NCI-H1092 (cell line): ENCODE results near the gene ZNF598.

Experiments
- DNase-seq: peaks from one replicate; lab custom pipeline; 2025; lab: John Stamatoyannopoulos, UW

ZNF598 gene

GRCh38 chr16:1990351-1991134, 19.1 kb downstream of the ZNF598 start:
- no peak for DNase-seq

GRCh38 chr16:1990101-1990350, 19.6 kb downstream of the ZNF598 start:
- DNase-seq = no peak

- no peak for DNase-seq
Observed at GRCh38 chr16:1989209-1990100, 20.2 kb downstream of the ZNF598 start, which contains the start of gene SYNGR3. Gene SYNGR3, plus strand, starts transcription at chr16:1989970. Its CDS starts 133 bp downstream, at chr16:1990103.

- DNase-seq = no peak
Observed at GRCh38 chr16:1987198-1987597, 22.4 kb downstream of the ZNF598 start.

- DNase-seq = no peak
Observed at GRCh38 chr16:1985466-1986150, 24.0 kb downstream of the ZNF598 start.

- DNase-seq = no peak
Observed at GRCh38 chr16:1984347-1985225, 25.0 kb downstream of the ZNF598 start.

- peak; percentile 82 for DNase-seq
Observed at GRCh38 chr16:1983544-1984346, 25.9 kb downstream of the ZNF598 start, which contains the start of gene GFER. Gene GFER, plus strand, starts transcription at chr16:1984193. Its CDS starts 26 bp downstream, at chr16:1984219.

GRCh38 chr16:1982991-1983543, 26.6 kb downstream of the ZNF598 start:
- DNase-seq = no peak

GRCh38 chr16:1982013-1982433, 27.6 kb downstream of the ZNF598 start:
- DNase-seq = peak; percentile 41

- DNase-seq = no peak
Observed at GRCh38 chr16:1981398-1981836, 28.2 kb downstream of the ZNF598 start, which contains the start of gene NOXO1. Gene NOXO1, minus strand, starts transcription at chr16:1981469. Its CDS starts 290 bp downstream, at chr16:1981179.

GRCh38 chr16:1980770-1981087, 28.9 kb downstream of the ZNF598 start:
- no peak for DNase-seq

GRCh38 chr16:1980030-1980769, 29.4 kb downstream of the ZNF598 start:
- no peak for DNase-seq

- no peak for DNase-seq
Observed at GRCh38 chr16:1979271-1980029, 30.2 kb downstream of the ZNF598 start.

- DNase-seq = no peak
Observed at GRCh38 chr16:1978476-1979120, 31.0 kb downstream of the ZNF598 start.

- no peak for DNase-seq
Observed at GRCh38 chr16:1977875-1978268, 31.7 kb downstream of the ZNF598 start.

GRCh38 chr16:1976951-1977874, 32.4 kb downstream of the ZNF598 start:
- DNase-seq = no peak

- DNase-seq = no peak
Observed at GRCh38 chr16:1976216-1976520, 33.5 kb downstream of the ZNF598 start.
